Retina (tissue), 1 donor: ENCODE data around the gene DEFB118.
"Not testable (repeated sequence)": the region's sequence is repeated elsewhere in the genome, so short reads cannot be mapped to it uniquely, and the experiment has no call there.

Experiments
- DNase-seq: peaks from one replicate; pipeline ENCODE4 v3.0.0-alpha.2; 2016

Gene DEFB118

GRCh38 chr20:31368301-31368700, at the start of gene DEFB118:
TSS of gene DEFB118 (plus strand) at chr20:31368601. CDS start at chr20:31368651, 50 bp downstream.
- DNase-seq = no peak

GRCh38 chr20:31322504-31322903, 45.9 kb upstream of the DEFB118 start:
- DNase-seq = no peak

- DNase-seq = no peak
Observed at GRCh38 chr20:31330893-31331292, 37.5 kb upstream of the DEFB118 start.

GRCh38 chr20:31341470-31341869, 26.9 kb upstream of the DEFB118 start:
- DNase-seq = no peak

GRCh38 chr20:31355981-31356380, 12.4 kb upstream of the DEFB118 start:
- DNase-seq = no peak

- DNase-seq = no peak
Observed at GRCh38 chr20:31363295-31363694, 5.1 kb upstream of the DEFB118 start.

- not testable (repeated sequence) for DNase-seq
Observed at GRCh38 chr20:31364272-31364671, 4.1 kb upstream of the DEFB118 start.

- DNase-seq = no peak
Observed at GRCh38 chr20:31374346-31374745, 5.9 kb downstream of the DEFB118 start.

GRCh38 chr20:31390490-31390889, 22.1 kb downstream of the DEFB118 start, which contains the start of gene DEFB119:
TSS of gene DEFB119 (minus strand) at chr20:31390590. CDS start at chr20:31390483, 107 bp downstream.
- no peak for DNase-seq

- DNase-seq = no peak
Observed at GRCh38 chr20:31392836-31393235, 24.4 kb downstream of the DEFB118 start.

- no peak for DNase-seq
Observed at GRCh38 chr20:31394900-31395299, 26.5 kb downstream of the DEFB118 start.

- DNase-seq = no peak
Observed at GRCh38 chr20:31403886-31404285, 35.5 kb downstream of the DEFB118 start.

- DNase-seq = no peak
Observed at GRCh38 chr20:31406115-31406514, 37.7 kb downstream of the DEFB118 start, which contains the start of gene DEFB121. TSS of gene DEFB121 (minus strand) at chr20:31406215. CDS start at chr20:31406152, 63 bp downstream.

GRCh38 chr20:31410011-31410410, 41.6 kb downstream of the DEFB118 start:
- no peak for DNase-seq

- DNase-seq = no peak
Observed at GRCh38 chr20:31414381-31414780, 46.0 kb downstream of the DEFB118 start.

GRCh38 chr20:31415653-31416052, 47.3 kb downstream of the DEFB118 start:
- no peak for DNase-seq

GRCh38 chr20:31418307-31418706, 49.9 kb downstream of the DEFB118 start:
- no peak for DNase-seq
